Mesenchymal stem cell (in vitro differentiated cells and primary cell): ENCODE results near the gene FAM120C.
A peak's percentile ranks its signal among the peaks of the same experiment; 100 is the strongest.

ENCODE experiments used
- DNase-seq: peaks from one replicate; pipeline ENCODE4 v3.0.0-alpha.2; 2013
- H2AFZ ChIP-seq: one replicate; pipeline ENCODE4 v1.6.1; 2013; ENCODE audit warnings: low read depth, mild to moderate bottlenecking, control low read depth, inconsistent platforms, low read length, moderate library complexity
- H2AK5ac ChIP-seq: 2 replicates; pipeline ENCODE4 v1.6.1; 2013; ENCODE audit warnings: low read length, moderate library complexity, mild to moderate bottlenecking, inconsistent platforms; ENCODE audit not compliant: severe bottlenecking
- H2BK120ac ChIP-seq: one replicate; pipeline ENCODE4 v1.6.1; 2013; ENCODE audit warnings: low read depth, mild to moderate bottlenecking, inconsistent platforms, low read length, moderate library complexity
- H2BK12ac ChIP-seq, 2 experiments: one replicate each; pipeline ENCODE4 v1.6.1; 2013; ENCODE audit warnings: inconsistent platforms in 2 of 2, low read length in 2 of 2, mild to moderate bottlenecking in 2 of 2, moderate library complexity in 2 of 2, control low read depth in 1 of 2
- H2BK15ac ChIP-seq: one replicate; pipeline ENCODE4 v1.6.1; 2013; ENCODE audit warnings: mild to moderate bottlenecking, low read depth, inconsistent platforms; ENCODE audit not compliant: poor library complexity, severe bottlenecking
- H2BK5ac ChIP-seq: 2 replicates; pipeline ENCODE4 v1.6.1; 2013; ENCODE audit warnings: low read depth, mild to moderate bottlenecking, low read length, control low read depth, inconsistent platforms; ENCODE audit not compliant: poor library complexity, severe bottlenecking
- H3K14ac ChIP-seq, 2 experiments: one replicate each; pipeline ENCODE4 v1.6.1; 2013; ENCODE audit warnings: inconsistent platforms in 2 of 2, low read length in 2 of 2, control low read depth in 1 of 2, mild to moderate bottlenecking in 1 of 2, moderate library complexity in 1 of 2
- H3K18ac ChIP-seq, 2 experiments: one replicate each; pipeline ENCODE4 v1.6.1; 2013; ENCODE audit warnings: inconsistent platforms in 2 of 2, low read length in 2 of 2, control low read depth in 1 of 2, low read depth in 1 of 2, mild to moderate bottlenecking in 1 of 2
- H3K23ac ChIP-seq, 2 experiments: one replicate each; pipeline ENCODE4 v1.6.1; 2013; ENCODE audit warnings: inconsistent platforms in 2 of 2, low read length in 2 of 2, mild to moderate bottlenecking in 2 of 2, moderate library complexity in 2 of 2, control low read depth in 1 of 2
- H3K27ac ChIP-seq: 2 replicates; pipeline ENCODE4 v1.5.1; 2013; ENCODE audit warnings: mild to moderate bottlenecking, moderate library complexity, low read length, control low read depth, inconsistent platforms; ENCODE audit not compliant: poor library complexity, severe bottlenecking
- H3K27me3 ChIP-seq, 2 experiments: 2 replicates each; pipeline versions ENCODE4 v1.6.1 to v1.7.0; 2013; ENCODE audit warnings: low read length in 2 of 2, mild to moderate bottlenecking in 2 of 2, moderate library complexity in 2 of 2, control low read depth in 1 of 2, inconsistent platforms in 1 of 2; ENCODE audit not compliant: control insufficient read depth in 1 of 2, insufficient read depth in 1 of 2
- H3K36me3 ChIP-seq, 2 experiments: 2 replicates each; pipeline versions ENCODE4 v1.6.1 to v1.7.0; 2013; ENCODE audit warnings: low read length in 2 of 2, control low read depth in 1 of 2, inconsistent platforms in 1 of 2, low read depth in 1 of 2, mild to moderate bottlenecking in 1 of 2; ENCODE audit not compliant: insufficient read depth in 2 of 2, control insufficient read depth in 1 of 2
- H3K4ac ChIP-seq, 2 experiments: one replicate each; pipeline ENCODE4 v1.6.1; 2013; ENCODE audit warnings: inconsistent platforms in 2 of 2, low read length in 2 of 2, mild to moderate bottlenecking in 2 of 2, moderate library complexity in 2 of 2, control low read depth in 1 of 2, low read depth in 1 of 2
- H3K4me1 ChIP-seq: 2 replicates; pipeline ENCODE4 v1.6.1; 2013; ENCODE audit warnings: low read depth, low read length, control low read depth; ENCODE audit not compliant: control insufficient read depth, insufficient read depth
- H3K4me2 ChIP-seq: 2 replicates; pipeline ENCODE4 v1.6.1; 2013; ENCODE audit warnings: low read length, mild to moderate bottlenecking, inconsistent platforms; ENCODE audit not compliant: poor library complexity, severe bottlenecking
- H3K4me3 ChIP-seq, 2 experiments: 2 replicates each; pipeline versions ENCODE4 v1.5.1 to v1.7.0; 2013; ENCODE audit warnings: low read length in 2 of 2, mild to moderate bottlenecking in 2 of 2, control low read depth in 1 of 2, low read depth in 1 of 2; ENCODE audit not compliant: insufficient read depth in 1 of 2
- H3K79me1 ChIP-seq: replicated peaks from 2 replicates; pipeline ENCODE4 v1.6.1; 2013; ENCODE audit warnings: mild to moderate bottlenecking, control low read depth, low read length, inconsistent platforms; ENCODE audit not compliant: poor library complexity, severe bottlenecking
- H3K9ac ChIP-seq: 2 replicates; pipeline ENCODE4 v1.7.0; 2013; ENCODE audit warnings: mild to moderate bottlenecking, low read length, moderate library complexity
- H3K9me3 ChIP-seq: 2 replicates; pipeline ENCODE4 v1.7.0; 2013; ENCODE audit warnings: mild to moderate bottlenecking, low read length; ENCODE audit not compliant: control insufficient read depth
- H4K8ac ChIP-seq: one replicate; pipeline ENCODE4 v1.6.1; 2013; ENCODE audit warnings: inconsistent platforms, mild to moderate bottlenecking, low read length, moderate library complexity
- H4K91ac ChIP-seq: one replicate; pipeline ENCODE4 v1.6.1; 2013; ENCODE audit warnings: mild to moderate bottlenecking, low read length, inconsistent platforms
- WGBS: methylation state at CpG from one replicate; pipeline ENCODE4 v1.1.7; 2013; ENCODE audit warnings: mixed read lengths; 5-methylcytosine and 5-hydroxymethylcytosine counted together

Gene FAM120C

GRCh38 chrX:54184474-54184873 lies 1.4 kb upstream of the FAM120C start:
- H3K27me3 ChIP-seq = peaks cover 0 to 2% of the 10 kb centered on the region in 2 experiments
- no peak overlapping the region for H3K14ac ChIP-seq
- no peak overlapping the region for H3K23ac ChIP-seq
- H3K27ac ChIP-seq = no peak overlapping the region
- H3K4me2 ChIP-seq = no peak overlapping the region
- no peak overlapping the region for H2AFZ ChIP-seq
- H3K18ac ChIP-seq = no peak overlapping the region
- H3K79me1 ChIP-seq = no peaks in the 10 kb centered on the region
- H2BK12ac ChIP-seq = no peak overlapping the region
- H2BK5ac ChIP-seq = no peak overlapping the region
- no peak for DNase-seq
- H2AK5ac ChIP-seq = no peak overlapping the region
- no peaks in the 10 kb centered on the region for H3K9me3 ChIP-seq
- H3K4me3 ChIP-seq = no peak overlapping the region
- H2BK120ac ChIP-seq = no peak overlapping the region
- no peaks in the 10 kb centered on the region for H3K36me3 ChIP-seq
- WGBS = 100% methylated on average over 2 of the region's 2 CpGs
- no peak overlapping the region for H4K91ac ChIP-seq
- H3K4ac ChIP-seq = no peak overlapping the region
- H4K8ac ChIP-seq = no peak overlapping the region
- H3K4me1 ChIP-seq = peaks cover 1% of the 10 kb centered on the region
- H3K9ac ChIP-seq = no peak overlapping the region
- H2BK15ac ChIP-seq = no peak overlapping the region

GRCh38 chrX:54182194-54182863 lies 725 bp downstream of the FAM120C start:
- peak overlapping the region; percentile 90 for H4K91ac ChIP-seq
- no peak overlapping the region for H2AK5ac ChIP-seq
- H2BK5ac ChIP-seq = peak overlapping the region; percentile 79
- H3K79me1 ChIP-seq = no peaks in the 10 kb centered on the region
- peak overlapping the region; percentile 53 for H2AFZ ChIP-seq
- peak overlapping the region in 1 of 2 experiments; percentile 46 for H3K23ac ChIP-seq
- no peak overlapping the region for H2BK120ac ChIP-seq
- H3K4ac ChIP-seq = peak overlapping the region; percentile 87 to 94
- H3K4me3 ChIP-seq = peak overlapping the region; percentile 77 to 86
- H3K9ac ChIP-seq = peak overlapping the region; percentile 74
- H3K27ac ChIP-seq = peak overlapping the region; percentile 72
- H2BK15ac ChIP-seq = no peak overlapping the region
- WGBS = under 1% methylated on average over 16 of the region's 36 CpGs
- peaks cover 1% of the 10 kb centered on the region for H3K4me1 ChIP-seq
- H4K8ac ChIP-seq = peak overlapping the region; percentile 95
- no peaks in the 10 kb centered on the region for H3K36me3 ChIP-seq
- DNase-seq = peak; percentile 43
- no peaks in the 10 kb centered on the region for H3K9me3 ChIP-seq
- H3K4me2 ChIP-seq = peak overlapping the region; percentile 62
- peak overlapping the region; percentile 57 to 97 for H3K14ac ChIP-seq
- H3K27me3 ChIP-seq = peaks cover 0 to 2% of the 10 kb centered on the region in 2 experiments
- peak overlapping the region; percentile 84 to 91 for H3K18ac ChIP-seq
- peak overlapping the region in 1 of 2 experiments; percentile 63 for H2BK12ac ChIP-seq

GRCh38 chrX:54181202-54181953 lies 1.7 kb downstream of the FAM120C start:
- H2AK5ac ChIP-seq = no peak overlapping the region
- H3K4me3 ChIP-seq = peak overlapping the region in 1 of 2 experiments; percentile 77
- no peaks in the 10 kb centered on the region for H3K36me3 ChIP-seq
- DNase-seq = peak; percentile 28
- no peaks in the 10 kb centered on the region for H3K79me1 ChIP-seq
- peaks cover 0 to 2% of the 10 kb centered on the region in 2 experiments for H3K27me3 ChIP-seq
- peak overlapping the region; percentile 74 for H3K9ac ChIP-seq
- H4K91ac ChIP-seq = no peak overlapping the region
- no peak overlapping the region for H3K18ac ChIP-seq
- H4K8ac ChIP-seq = no peak overlapping the region
- no peak overlapping the region for H3K4ac ChIP-seq
- no peak overlapping the region for H3K14ac ChIP-seq
- peak overlapping the region; percentile 62 for H3K4me2 ChIP-seq
- H3K9me3 ChIP-seq = no peaks in the 10 kb centered on the region
- no peak overlapping the region for H2AFZ ChIP-seq
- peaks cover 1% of the 10 kb centered on the region for H3K4me1 ChIP-seq
- H2BK15ac ChIP-seq = no peak overlapping the region
- H2BK120ac ChIP-seq = peak overlapping the region; percentile 34
- H3K23ac ChIP-seq = no peak overlapping the region
- no peak overlapping the region for H2BK12ac ChIP-seq
- no peak overlapping the region for H2BK5ac ChIP-seq
- peak overlapping the region; percentile 70 for H3K27ac ChIP-seq
- WGBS = 61% methylated on average over 3 of the region's 4 CpGs

GRCh38 chrX:54180403-54180802 lies 2.7 kb downstream of the FAM120C start:
- 0% methylated on average over 2 of the region's 4 CpGs for WGBS
- Histone ChIP-seq H2AK5ac (no peak overlapping the region), H2BK5ac (no peak overlapping the region), H3K23ac (no peak overlapping the region), H3K9me3 (no peaks in the 10 kb centered on the region), H3K36me3 (no peaks in the 10 kb centered on the region), H2AFZ (no peak overlapping the region), H4K91ac (no peak overlapping the region), H3K27ac (peak overlapping the region; percentile 70), H3K4me1 (peaks cover 1% of the 10 kb centered on the region), H3K27me3 (no peaks in the 10 kb centered on the region), H3K4me3 (peak overlapping the region in 1 of 2 experiments; percentile 77), H3K18ac (no peak overlapping the region), H3K4ac (no peak overlapping the region), H2BK15ac (no peak overlapping the region), H3K14ac (no peak overlapping the region), H2BK12ac (no peak overlapping the region), H4K8ac (no peak overlapping the region), H3K79me1 (no peaks in the 10 kb centered on the region), H2BK120ac (no peak overlapping the region), H3K9ac (peak overlapping the region; percentile 74), H3K4me2 (peak overlapping the region; percentile 63)
- peak; percentile 43 for DNase-seq
